ENCODE data around the gene SUMO3.

DNA sequence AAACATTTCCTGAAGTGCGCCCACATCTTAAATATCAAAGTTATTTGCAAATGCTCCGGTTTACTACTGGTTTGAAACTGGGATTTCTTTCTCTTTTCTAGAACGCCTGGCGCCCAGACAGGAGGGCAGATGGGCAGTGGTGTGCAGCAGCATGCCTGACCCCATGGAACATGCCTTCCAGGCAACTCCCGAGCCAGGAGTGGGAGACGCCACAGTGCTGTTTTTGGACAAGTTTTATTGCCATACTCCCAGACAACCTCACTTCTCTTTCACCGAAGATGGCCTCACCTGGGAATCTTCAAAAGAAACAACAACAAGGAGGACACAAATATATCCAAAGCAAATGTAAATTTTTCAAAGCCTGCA, 37.7 kb downstream of the SUMO3 start:
- TF ChIP-seq, protein P1, sequence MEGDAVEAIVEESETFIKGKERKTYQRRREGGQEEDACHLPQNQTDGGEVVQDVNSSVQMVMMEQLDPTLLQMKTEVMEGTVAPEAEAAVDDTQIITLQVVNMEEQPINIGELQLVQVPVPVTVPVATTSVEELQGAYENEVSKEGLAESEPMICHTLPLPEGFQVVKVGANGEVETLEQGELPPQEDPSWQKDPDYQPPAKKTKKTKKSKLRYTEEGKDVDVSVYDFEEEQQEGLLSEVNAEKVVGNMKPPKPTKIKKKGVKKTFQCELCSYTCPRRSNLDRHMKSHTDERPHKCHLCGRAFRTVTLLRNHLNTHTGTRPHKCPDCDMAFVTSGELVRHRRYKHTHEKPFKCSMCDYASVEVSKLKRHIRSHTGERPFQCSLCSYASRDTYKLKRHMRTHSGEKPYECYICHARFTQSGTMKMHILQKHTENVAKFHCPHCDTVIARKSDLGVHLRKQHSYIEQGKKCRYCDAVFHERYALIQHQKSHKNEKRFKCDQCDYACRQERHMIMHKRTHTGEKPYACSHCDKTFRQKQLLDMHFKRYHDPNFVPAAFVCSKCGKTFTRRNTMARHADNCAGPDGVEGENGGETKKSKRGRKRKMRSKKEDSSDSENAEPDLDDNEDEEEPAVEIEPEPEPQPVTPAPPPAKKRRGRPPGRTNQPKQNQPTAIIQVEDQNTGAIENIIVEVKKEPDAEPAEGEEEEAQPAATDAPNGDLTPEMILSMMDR (conservative IDR thresholded peaks at IDR 0.05; ENCODE audit: low read length): no peak
- no peak for TF ChIP-seq EZH2phosphoT487 (IDR thresholded peaks at IDR 0.05; ENCODE audit: borderline replicate concordance, low read depth, low read length)
